Hematopoietic multipotent progenitor cell treated with erythropoietin and hydrocortisone succinate and interleukin-3 and kit ligand, for 15 days (in vitro differentiated cells): ENCODE data around the gene AAR2.

Experiments
- DNase-seq: peaks from one replicate; pipeline ENCODE4 v3.0.0-alpha.2; 2015; ENCODE audit warnings: low spot score

AAR2 gene

DNA sequence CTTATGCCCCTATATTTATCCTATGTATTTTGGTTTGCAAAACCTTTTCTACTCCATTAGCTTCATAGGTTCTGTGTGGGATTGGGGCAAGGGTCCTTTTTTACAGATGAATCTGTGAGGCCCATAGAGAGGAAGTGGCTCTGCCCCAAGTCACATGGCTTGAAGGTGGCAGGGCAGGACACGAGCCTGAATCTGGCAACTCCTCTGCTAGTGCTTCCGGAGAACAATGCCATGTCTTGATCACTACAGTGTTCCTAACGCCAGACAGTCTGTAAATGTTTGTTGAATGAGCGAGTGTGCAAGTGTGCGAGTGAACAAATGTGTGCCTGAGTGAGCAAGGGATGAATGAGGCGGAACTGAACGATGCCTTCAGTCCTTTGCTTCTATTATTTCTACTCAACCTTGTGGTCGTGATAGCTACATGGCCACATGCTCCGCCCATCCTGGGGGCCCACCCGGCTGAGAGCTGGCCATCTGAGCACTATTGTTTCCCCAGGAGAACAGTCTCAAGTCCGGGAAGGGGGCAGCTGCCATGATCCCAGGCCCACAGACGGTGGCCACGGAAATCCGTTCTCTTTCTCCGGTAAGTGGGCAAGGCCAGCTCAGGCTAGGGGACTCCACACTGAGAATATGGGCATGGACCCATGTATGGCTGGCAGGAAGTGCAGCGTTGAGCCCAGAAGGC is 17.8 kb upstream of the AAR2 start:
- DNase-seq, result no peak

DNA sequence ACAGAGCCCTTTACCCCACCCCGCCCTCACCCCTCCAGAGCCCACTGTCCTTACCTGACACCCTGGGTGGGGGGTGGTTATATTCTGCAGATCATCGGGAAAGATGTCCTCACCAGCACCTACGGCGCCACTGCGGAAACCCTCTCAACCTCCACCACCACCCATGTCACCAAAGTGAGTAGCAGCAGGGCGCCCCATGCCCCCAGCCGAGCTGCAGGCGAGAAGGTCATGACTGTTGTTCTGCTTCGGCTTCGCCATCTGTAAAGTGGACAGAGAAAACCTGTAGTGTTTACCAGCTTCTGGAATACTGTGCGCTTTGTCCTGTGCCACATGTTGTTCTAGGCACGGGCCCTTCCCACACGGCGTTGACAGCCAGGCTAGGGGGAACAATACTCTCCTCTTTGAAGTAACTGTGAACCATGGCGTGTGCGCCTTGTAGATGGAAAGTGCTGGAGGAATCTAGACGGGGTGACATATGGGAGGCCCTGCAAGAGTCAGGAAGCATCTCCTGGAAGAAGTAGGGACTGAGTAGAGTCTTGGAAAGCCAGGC is 16.5 kb upstream of the AAR2 start:
- DNase-seq, result no peak

DNA sequence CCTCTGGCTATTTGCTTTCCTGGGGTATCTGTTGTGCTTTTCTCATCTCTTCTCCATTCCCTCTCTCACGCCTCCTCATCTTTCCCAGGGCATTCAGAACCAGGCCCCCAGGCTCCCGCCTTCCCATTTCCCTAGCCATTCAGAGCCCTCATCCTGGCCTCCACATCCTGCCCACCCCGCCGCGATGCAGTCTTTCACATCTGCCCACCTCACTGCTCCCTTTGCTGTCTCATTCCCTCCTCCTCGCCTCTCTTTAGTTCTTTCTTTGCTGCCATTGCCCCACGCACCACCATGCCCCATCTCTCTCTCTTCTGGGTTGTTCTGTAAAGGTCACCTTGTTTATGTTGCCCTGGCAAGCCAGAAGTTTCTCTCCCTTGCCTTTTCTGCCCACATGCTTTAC is 10.6 kb upstream of the AAR2 start:
- DNase-seq, result no peak

DNA sequence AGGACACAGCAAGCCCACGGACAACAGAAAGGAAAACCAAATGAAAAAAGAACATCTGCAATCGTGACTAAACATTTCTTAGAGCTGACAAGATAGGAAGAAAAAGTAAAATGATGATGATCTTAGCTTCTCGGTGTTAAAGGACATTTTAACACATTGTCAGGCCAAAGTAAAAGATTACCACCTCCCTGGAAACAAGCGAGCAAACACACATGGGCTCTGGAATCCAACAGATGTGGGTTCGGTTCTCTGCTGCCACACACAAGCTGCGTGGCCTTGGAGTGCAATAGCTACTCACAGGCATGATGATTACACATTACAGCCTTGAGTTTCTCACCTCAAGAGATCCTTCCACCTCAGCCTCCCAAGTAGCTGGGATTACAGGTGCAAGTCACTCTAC is 7.5 kb upstream of the AAR2 start:
- no peak for DNase-seq

GRCh38 chr20:36230019-36230418 is 6.3 kb upstream of the AAR2 start:
- no peak for DNase-seq

GRCh38 chr20:36231331-36231730 is 4.9 kb upstream of the AAR2 start:
- DNase-seq, result no peak

- no peak for DNase-seq
These were observed 1.4 kb upstream of the AAR2 start for GRCh38 chr20:36234771-36235320.

- DNase-seq, result no peak
These were observed 476 bp downstream of the AAR2 start for GRCh38 chr20:36236786-36237121.

DNA sequence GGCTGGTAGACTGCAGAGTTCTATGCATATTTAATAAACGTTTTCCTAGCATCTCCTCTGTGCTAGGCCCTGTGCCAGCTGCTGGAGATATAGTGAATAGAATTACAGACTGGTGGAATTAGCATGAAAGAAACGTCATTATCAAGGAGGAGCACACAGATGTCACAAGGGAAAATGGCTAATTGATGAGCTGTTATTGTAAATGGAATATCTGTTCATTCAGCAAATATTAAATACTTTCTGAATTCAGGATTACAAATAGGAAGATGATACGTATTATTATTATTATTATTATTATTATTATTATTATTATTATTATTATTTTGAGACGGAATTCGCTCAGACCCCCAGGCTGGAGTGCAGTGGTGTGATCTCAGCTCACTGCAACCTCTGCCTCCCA is 1.2 kb downstream of the AAR2 start:
- no peak for DNase-seq

- DNase-seq, result no peak
These were observed 1.9 kb downstream of the AAR2 start for GRCh38 chr20:36238153-36238552.

GRCh38 chr20:36238760-36239159 is 2.5 kb downstream of the AAR2 start:
- DNase-seq, result no peak

DNA sequence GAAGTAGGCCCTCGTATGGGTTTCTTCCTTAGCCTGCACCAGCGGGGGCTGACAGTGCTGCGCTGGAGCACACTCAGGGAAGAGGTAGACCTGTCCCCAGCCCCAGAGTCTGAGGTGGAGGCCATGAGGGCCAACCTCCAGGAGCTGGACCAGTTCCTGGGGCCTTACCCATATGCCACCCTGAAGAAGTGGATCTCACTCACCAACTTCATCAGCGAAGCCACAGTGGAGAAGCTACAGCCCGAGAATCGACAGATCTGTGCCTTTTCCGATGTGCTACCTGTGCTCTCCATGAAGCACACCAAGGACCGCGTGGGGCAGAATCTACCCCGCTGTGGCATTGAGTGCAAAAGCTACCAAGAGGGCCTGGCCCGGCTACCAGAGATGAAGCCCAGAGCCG is 3.8 kb downstream of the AAR2 start:
- no peak for DNase-seq

- no peak for DNase-seq
These were observed 5.4 kb downstream of the AAR2 start for GRCh38 chr20:36241678-36242077.

- DNase-seq, result no peak
These were observed 7.4 kb downstream of the AAR2 start for GRCh38 chr20:36243726-36244125.

GRCh38 chr20:36246401-36246800 is 10.1 kb downstream of the AAR2 start:
- DNase-seq, result no peak

GRCh38 chr20:36248836-36249235 is 12.6 kb downstream of the AAR2 start:
- DNase-seq, result no peak

GRCh38 chr20:36249450-36249849 is 13.2 kb downstream of the AAR2 start:
- no peak for DNase-seq

GRCh38 chr20:36251426-36251825 is 15.1 kb downstream of the AAR2 start:
- DNase-seq, result no peak

DNA sequence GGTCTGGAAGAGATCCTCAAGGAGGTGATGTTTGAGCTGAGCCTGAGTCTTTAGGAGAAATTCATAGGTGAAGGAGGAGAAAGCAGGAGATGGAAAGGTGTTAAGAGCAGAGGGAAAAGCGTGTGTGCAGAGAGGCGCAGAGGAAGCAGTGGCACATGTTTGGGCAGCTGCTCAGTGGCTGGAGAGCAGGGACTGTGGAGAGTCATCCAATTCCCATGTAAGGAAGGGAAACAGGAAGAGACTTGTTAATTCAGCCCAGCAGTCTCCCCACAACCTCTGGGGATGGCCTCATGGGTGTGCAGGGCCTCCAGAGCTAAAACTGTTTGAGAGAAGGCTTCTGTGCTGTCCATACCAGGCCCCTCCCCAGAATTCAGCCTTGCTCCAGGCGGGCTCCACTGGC is 16.2 kb downstream of the AAR2 start:
- DNase-seq, result no peak

DNA sequence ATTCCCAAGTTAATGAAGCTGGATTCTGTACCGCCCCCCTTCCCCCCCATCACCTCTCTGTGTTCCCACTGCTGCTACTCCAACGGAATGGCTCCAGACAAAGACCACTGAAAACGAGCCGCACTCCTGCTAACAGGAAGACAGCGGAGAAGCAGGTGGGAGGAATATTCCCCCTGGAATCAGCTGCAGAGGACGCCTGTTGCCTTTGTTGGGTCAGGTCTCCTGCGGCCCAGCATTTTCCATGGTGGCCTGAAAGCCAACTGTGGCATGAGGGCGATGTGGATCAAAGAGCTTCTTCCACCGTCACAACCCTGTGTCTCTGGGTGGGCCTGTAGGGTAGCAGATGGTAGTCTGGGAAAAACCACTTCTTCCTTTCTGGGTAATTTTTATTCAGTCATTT is 16.8 kb downstream of the AAR2 start:
- no peak for DNase-seq

GRCh38 chr20:36254076-36254475 is 17.8 kb downstream of the AAR2 start:
- no peak for DNase-seq

GRCh38 chr20:36255445-36255844 is 19.2 kb downstream of the AAR2 start:
- no peak for DNase-seq

GRCh38 chr20:36259177-36260061 is 23.1 kb downstream of the AAR2 start:
- no peak for DNase-seq
